Smooth muscle cell (in vitro differentiated cells): ENCODE data around the gene TWF2. TPM values are rescaled to one million over a fixed set of nuclear protein-coding genes. Genes with fewer than 3 reads are reported as not detected.

ENCODE experiments used
- DNase-seq: peaks from one replicate; lab custom pipeline; 2025; ENCODE audit not compliant: unreplicated experiment; lab: John Stamatoyannopoulos, UW
- H2AFZ ChIP-seq: fragments of 200-600 bp; sonication (generic); 2 replicates; pipeline ENCODE4 v1.6.0; 2016; ENCODE audit warnings: antibody characterized with exemption, low read depth, mild to moderate bottlenecking
- H3F3A ChIP-seq: fragments of 200-600 bp; sonication (generic); 2 replicates; pipeline ENCODE4 v1.6.0; 2017; ENCODE audit warnings: antibody characterized with exemption, low read depth
- H3K27ac ChIP-seq: fragments of 200-600 bp; sonication (generic); 2 replicates; pipeline ENCODE4 v1.5.1; 2016; ENCODE audit warnings: low read depth, mild to moderate bottlenecking
- H3K27me3 ChIP-seq: fragments of 200-600 bp; sonication (generic); 2 replicates; pipeline ENCODE4 v1.6.1; 2016; ENCODE audit warnings: low read depth, mild to moderate bottlenecking
- H3K36me3 ChIP-seq: fragments of 200-600 bp; sonication (generic); 2 replicates; pipeline ENCODE4 v1.5.1; 2016; ENCODE audit warnings: low read depth
- H3K4me1 ChIP-seq: fragments of 200-600 bp; sonication (generic); 2 replicates; pipeline ENCODE4 v1.5.1; 2016; ENCODE audit warnings: low read depth
- H3K4me2 ChIP-seq: fragments of 200-600 bp; sonication (generic); 2 replicates; pipeline ENCODE4 v1.6.0; 2016; ENCODE audit warnings: mild to moderate bottlenecking
- H3K4me3 ChIP-seq: fragments of 200-600 bp; sonication (generic); 2 replicates; pipeline ENCODE4 v1.5.1; 2016; ENCODE audit warnings: mild to moderate bottlenecking
- H3K79me2 ChIP-seq: fragments of 200-600 bp; sonication (generic); 2 replicates; pipeline ENCODE4 v1.6.0; 2016; ENCODE audit warnings: low read depth, mild to moderate bottlenecking
- H3K9ac ChIP-seq: fragments of 200-600 bp; sonication (generic); 2 replicates; pipeline ENCODE4 v1.6.0; 2016; ENCODE audit warnings: low read depth
- H3K9me3 ChIP-seq: fragments of 200-600 bp; sonication (generic); replicated peaks from 2 replicates; pipeline ENCODE4 v1.5.1; 2016; ENCODE audit warnings: low read depth
- H4K20me1 ChIP-seq: fragments of 200-600 bp; sonication (generic); 2 replicates; pipeline ENCODE4 v1.6.0; 2016; ENCODE audit warnings: low read depth
- WGBS: methylation state at CpG from one replicate; pipeline ENCODE4 v1.1.7; 2016; ENCODE audit warnings: low lambda C conversion rate; 5-methylcytosine and 5-hydroxymethylcytosine counted together
- polyA plus RNA-seq: library from polyadenylated mRNA; unstranded; fragments of >200 nt; fragmentation: Nextera tagmentation; extraction: Ambion mirVana; gene quantifications from 2 replicates; pipeline ENCODE4 v1.2.1, GENCODE V29; 2016
- total RNA-seq: library from RNA; depleted of rRNA; stranded (reverse); fragments of >200 nt; gene quantifications from 2 replicates; pipeline ENCODE4 v1.2.3, GENCODE V29; 2014
- TF ChIP-seq, protein P1 (sequence below): fragments of 200-600 bp; sonication (generic); IDR thresholded peaks from 2 replicates; pipeline ENCODE4 v1.5.1; 2017; ENCODE audit warnings: borderline replicate concordance, mild to moderate bottlenecking, antibody characterized with exemption; ENCODE audit not compliant: insufficient read depth, poor library complexity, severe bottlenecking

TWF2 gene
- total and polyA plus RNA-seq, 2 experiments from 2014 or later = 80.9 to 96.8 TPM

DNA sequence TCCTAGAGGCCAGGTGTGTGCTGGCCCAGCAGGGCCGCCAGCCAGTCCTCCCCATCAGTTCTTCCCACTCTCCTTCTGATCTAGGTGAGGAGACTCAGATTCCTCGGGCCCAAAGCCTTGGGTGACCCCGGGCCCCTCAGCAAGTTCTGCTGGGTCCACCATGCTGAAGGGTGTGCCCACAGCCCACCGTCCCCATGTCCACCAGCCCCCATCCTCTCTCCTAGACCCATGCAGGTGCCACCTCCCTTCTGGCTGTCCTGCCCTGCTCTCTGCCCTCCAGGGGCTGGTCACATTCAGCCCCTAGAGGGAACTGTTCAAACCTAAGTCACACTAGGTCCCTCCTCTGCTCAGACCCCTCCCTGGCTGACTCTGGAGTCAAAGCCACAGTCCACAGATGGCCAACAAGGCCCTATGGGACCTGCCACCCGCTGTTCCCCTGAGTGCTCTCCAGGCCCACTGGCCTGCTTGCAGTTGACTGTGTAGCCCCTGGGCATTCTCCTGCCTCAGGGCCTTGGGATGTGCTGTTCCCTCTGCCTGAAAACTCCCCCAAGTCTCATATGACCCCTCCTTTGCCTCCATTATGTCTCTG lies 12.6 kb downstream of the TWF2 start:
- Histone ChIP-seq H3K4me2 (no peak overlapping the region), H3K36me3 (no peaks in the 10 kb centered on the region), H3F3A (no peaks in the 10 kb centered on the region), H3K9me3 (no peaks in the 10 kb centered on the region), H2AFZ (no peak overlapping the region), H4K20me1 (peaks cover 14% of the 10 kb centered on the region), H3K27me3 (no peaks in the 10 kb centered on the region), H3K4me3 (no peak overlapping the region), H3K79me2 (no peaks in the 10 kb centered on the region), H3K27ac (no peak overlapping the region), H3K9ac (no peak overlapping the region), H3K4me1 (no peaks in the 10 kb centered on the region)
- no peak for DNase-seq
- TF ChIP-seq, protein P1, sequence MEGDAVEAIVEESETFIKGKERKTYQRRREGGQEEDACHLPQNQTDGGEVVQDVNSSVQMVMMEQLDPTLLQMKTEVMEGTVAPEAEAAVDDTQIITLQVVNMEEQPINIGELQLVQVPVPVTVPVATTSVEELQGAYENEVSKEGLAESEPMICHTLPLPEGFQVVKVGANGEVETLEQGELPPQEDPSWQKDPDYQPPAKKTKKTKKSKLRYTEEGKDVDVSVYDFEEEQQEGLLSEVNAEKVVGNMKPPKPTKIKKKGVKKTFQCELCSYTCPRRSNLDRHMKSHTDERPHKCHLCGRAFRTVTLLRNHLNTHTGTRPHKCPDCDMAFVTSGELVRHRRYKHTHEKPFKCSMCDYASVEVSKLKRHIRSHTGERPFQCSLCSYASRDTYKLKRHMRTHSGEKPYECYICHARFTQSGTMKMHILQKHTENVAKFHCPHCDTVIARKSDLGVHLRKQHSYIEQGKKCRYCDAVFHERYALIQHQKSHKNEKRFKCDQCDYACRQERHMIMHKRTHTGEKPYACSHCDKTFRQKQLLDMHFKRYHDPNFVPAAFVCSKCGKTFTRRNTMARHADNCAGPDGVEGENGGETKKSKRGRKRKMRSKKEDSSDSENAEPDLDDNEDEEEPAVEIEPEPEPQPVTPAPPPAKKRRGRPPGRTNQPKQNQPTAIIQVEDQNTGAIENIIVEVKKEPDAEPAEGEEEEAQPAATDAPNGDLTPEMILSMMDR = no peak
- WGBS = 98% methylated on average over 5 of the region's 5 CpGs

DNA sequence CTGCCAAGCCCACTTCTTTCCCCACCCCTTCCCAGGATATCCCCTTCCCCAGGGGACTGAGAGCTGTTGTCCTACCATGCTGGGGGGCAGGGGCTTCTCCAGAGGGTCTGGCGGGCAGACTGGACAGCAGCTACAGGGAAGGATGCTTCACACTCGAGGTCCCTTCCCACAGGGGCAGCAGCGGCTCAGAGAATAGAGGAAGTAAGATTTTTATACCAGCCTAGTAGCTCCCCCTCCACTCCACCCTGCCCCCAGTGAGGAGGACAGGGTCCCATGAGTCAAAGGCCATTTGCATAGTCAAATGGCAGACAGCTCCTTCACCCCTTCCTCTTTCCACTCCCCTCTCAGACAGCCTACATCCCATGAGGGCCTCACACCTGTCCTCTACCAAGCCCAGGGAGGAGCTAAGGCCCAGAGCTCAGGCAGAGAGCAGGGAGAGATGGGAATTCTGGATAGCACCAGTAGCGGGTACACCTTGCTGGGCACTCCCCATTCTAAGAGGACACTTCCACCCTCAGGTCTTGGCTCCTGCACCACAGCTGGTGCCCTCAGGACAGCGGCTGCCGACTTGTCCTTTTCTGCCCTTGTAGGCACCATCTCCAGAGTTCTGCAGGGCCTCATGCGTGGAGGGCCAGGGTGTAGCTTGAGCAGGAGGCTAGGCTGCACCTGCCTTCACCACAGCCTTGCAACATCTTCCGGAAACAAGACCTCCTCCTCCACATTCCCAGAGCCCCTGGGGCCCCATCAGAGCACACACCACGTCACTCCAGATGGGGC lies 13.3 kb downstream of the TWF2 start, which contains the start of gene TLR9:
TLR9 (minus strand) TSS at position 194 of the 777 bp plus-strand sequence; CDS start at position 78, 116 bp downstream.
- WGBS = 90% methylated on average over 9 of the region's 9 CpGs
- Histone ChIP-seq H3K9me3 (no peaks in the 10 kb centered on the region), H3K4me2 (no peak within 1 kb of the TSS), H3K27me3 (no peaks in the 10 kb centered on the region), H3K36me3 (no peaks in the 10 kb centered on the region), H2AFZ (no peak within 1 kb of the TSS), H4K20me1 (peaks cover 7% of the 10 kb centered on the region), H3F3A (no peaks in the 10 kb centered on the region), H3K9ac (no peak within 1 kb of the TSS), H3K27ac (no peak within 1 kb of the TSS), H3K4me1 (no peaks in the 10 kb centered on the region), H3K79me2 (no peaks in the 10 kb centered on the region), H3K4me3 (no peak within 1 kb of the TSS)
- TF ChIP-seq, protein P1 = no peak
- no peak for DNase-seq

DNA sequence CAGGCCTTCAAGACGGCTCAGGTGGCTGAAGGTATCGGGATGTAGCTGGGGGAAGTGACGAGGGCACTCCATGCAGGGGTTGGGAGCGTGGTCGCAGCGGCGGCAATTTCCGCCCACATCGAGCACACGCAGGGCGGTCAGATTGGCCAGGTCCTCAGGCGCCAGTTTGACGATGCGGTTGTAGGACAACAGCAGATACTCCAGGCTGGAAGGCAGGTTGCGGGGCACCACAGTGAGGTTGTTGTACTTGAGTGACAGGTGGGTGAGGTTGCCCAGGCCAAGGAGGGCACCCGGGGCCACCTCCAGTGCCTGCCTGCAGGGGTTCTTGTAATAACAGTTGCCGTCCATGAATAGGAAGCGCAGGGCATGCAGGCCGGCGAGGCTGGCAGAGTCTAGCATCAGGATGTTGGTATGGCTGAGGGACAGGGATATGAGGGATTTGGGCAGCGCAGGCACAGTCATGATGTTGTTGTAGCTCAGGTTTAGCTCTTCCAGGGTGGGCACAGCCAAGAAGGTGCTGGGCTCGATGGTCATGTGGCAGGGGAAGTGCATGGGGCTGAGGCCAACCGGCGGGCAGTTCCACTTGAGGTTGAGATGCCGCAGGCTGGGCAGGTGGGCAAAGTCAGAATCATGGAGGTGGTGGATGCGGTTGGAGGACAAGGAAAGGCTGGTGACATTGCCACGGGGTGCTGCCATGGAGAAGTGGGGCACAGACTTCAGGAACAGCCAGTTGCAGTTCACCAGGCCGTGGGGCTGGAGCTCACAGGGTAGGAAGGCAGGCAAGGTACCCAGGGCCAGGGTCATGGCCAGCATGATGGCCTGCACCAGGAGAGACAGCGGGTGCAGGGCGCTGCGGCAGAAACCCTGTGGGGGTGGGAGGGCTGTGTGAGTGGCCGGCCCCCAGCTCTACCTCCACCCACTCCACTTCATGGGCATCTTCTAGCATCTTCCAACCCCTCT lies 15.2 kb downstream of the TWF2 start:
- Histone ChIP-seq H3K4me2 (no peak overlapping the region), H3K36me3 (no peaks in the 10 kb centered on the region), H3K4me1 (no peaks in the 10 kb centered on the region), H3K27ac (no peak overlapping the region), H3K79me2 (no peaks in the 10 kb centered on the region), H2AFZ (no peak overlapping the region), H3F3A (no peaks in the 10 kb centered on the region), H3K9me3 (no peaks in the 10 kb centered on the region), H4K20me1 (no peaks in the 10 kb centered on the region), H3K27me3 (no peaks in the 10 kb centered on the region), H3K9ac (no peak overlapping the region), H3K4me3 (no peak overlapping the region)
- 96% methylated on average over 32 of the region's 32 CpGs for WGBS
- no peak for DNase-seq
- TF ChIP-seq, protein P1 = no peak
